Measurements from ENCODE around the gene PUS7L.
"Not testable (repeated sequence)": the region's sequence is repeated elsewhere in the genome, so short reads cannot be mapped to it uniquely, and the experiment has no call there.

Gene PUS7L, protein sequence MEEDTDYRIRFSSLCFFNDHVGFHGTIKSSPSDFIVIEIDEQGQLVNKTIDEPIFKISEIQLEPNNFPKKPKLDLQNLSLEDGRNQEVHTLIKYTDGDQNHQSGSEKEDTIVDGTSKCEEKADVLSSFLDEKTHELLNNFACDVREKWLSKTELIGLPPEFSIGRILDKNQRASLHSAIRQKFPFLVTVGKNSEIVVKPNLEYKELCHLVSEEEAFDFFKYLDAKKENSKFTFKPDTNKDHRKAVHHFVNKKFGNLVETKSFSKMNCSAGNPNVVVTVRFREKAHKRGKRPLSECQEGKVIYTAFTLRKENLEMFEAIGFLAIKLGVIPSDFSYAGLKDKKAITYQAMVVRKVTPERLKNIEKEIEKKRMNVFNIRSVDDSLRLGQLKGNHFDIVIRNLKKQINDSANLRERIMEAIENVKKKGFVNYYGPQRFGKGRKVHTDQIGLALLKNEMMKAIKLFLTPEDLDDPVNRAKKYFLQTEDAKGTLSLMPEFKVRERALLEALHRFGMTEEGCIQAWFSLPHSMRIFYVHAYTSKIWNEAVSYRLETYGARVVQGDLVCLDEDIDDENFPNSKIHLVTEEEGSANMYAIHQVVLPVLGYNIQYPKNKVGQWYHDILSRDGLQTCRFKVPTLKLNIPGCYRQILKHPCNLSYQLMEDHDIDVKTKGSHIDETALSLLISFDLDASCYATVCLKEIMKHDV

DNA sequence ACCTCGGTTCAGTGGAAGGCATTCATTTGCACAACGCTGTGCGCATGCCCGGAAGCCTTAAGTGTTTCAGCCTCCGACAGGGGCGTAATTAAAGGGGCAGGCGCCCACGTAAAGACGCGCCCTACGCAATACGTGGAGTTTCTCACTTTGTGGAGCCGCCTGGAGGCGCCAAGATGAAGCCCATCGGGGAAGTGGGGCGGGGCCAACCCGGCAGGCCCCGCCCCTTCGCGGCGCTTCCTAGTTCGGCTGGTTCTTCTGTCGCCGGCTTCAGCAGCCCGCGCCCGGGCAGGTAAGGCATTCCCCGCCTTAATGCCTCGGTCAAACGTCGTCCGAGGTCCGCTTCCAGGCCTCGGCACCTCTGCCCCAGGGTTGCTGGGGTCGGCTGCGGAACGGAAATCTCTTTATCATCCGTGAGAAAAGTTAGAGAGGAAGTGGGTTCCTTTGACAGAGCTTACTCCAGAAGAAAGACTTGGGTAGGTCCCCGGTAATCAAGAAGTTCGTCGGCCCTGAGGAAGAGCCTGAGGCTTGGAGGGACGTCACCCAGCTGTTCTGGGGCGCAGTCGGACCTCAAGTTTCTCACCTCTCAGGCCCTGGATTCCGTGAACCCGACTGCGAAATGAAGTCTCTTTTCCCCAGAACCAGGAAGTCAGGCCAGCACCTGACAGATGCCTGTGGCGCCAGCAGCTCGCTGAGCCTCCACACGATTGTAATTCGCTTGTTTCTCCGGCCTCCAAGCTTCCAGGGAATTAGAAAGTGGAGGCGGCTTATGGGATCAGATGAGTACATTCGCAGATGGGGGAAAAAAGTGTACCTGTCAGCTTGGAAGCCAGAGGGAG is at the start of gene PUS7L, which contains the start of gene IRAK4:
Gene PUS7L (minus strand): TSS at position 63 of the 836 bp plus-strand sequence. CDS start 3,545 bp downstream, outside the sequence.
Gene IRAK4 (plus strand): TSS at position 224 of the 836 bp plus-strand sequence. CDS start 9,161 bp downstream, outside the sequence.
- peak; percentile 74 for DNase-seq (ENCODE audit: low spot score)

DNA sequence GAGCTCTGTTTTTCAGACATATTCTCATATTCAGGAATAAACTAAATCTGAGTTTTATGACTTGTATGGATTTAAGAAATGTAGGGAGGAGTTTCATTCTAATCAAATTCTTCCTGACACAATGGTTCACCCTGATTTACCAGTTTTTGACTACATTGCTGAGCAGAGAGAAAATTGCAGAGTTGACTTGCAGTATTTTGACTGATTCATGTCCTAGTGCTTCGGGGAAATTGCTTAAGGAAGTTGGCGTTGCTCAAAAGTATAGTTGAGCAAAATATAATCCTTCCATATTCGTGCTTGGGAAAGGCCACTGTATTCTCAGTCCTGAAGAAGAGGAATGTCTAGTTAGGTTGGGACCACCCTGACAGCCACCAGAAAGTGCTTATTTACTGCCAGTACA is 48.8 kb upstream of the PUS7L start:
- DNase-seq (ENCODE audit: low spot score) = no peak

DNA sequence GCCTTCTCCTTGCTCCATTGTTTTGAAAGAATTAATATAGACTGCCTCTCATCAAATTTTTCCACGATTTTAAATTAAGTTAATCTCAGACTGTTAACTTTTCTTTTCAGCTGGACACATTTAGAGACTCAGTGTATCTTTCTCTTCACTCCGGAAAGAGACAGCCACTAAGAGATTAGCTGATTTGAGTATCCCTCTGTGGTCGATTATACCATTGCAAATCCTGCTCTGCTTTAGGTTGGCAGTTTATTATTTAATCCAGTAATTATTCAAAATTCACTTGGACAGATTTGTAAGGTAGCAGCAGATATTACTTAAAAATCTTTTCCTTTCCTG is 48.1 kb upstream of the PUS7L start:
- DNase-seq (ENCODE audit: low spot score) = no peak

DNA sequence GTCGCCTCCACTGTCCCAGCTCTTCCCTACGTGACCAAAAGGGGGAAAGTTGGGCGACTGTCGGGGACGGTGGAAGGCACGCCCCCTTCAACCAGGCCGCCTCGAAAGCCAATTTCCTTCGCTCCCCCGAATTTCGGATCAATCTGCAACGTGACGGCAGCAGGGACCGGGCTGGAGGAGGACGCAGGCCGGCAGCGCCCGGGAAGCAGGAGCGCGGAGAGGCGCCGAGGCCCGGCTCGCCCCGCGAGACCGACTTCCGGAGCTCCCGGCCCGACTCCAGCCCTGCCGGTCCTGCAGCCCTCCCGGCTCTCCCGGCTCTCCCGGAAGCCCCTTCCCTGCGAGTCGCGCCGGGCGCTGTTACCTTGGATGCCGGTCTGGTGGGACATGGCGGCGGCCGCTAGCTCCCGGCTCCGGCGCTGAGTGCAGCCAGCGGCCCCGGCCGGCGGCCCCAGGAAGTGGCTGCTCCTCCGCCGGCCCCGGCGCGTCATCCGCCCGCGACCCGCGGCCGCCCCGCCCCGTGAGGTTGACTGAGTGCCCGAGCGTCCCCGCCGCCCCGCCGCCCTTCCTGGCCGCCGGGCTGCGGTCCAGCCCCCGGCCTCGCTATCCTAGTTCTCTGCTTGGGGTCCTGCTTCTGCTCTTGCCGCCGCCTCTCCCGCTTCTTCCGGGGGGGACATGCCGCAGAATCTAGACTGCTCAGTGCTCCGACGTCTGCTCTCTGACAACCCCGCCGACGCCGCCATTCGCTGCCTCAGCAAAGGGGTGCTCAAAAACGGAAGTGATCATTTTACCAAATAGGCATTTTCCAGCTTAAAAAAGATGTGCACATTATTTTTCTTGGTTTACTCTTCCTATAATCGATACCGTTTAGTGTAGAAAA is 47.5 kb upstream of the PUS7L start, which contains the start of gene TWF1:
Gene TWF1 (minus strand): TSS at position 458 of the 877 bp plus-strand sequence. CDS start 72 bp downstream, at position 386.
- DNase-seq (ENCODE audit: low spot score) = peak; percentile 65

DNA sequence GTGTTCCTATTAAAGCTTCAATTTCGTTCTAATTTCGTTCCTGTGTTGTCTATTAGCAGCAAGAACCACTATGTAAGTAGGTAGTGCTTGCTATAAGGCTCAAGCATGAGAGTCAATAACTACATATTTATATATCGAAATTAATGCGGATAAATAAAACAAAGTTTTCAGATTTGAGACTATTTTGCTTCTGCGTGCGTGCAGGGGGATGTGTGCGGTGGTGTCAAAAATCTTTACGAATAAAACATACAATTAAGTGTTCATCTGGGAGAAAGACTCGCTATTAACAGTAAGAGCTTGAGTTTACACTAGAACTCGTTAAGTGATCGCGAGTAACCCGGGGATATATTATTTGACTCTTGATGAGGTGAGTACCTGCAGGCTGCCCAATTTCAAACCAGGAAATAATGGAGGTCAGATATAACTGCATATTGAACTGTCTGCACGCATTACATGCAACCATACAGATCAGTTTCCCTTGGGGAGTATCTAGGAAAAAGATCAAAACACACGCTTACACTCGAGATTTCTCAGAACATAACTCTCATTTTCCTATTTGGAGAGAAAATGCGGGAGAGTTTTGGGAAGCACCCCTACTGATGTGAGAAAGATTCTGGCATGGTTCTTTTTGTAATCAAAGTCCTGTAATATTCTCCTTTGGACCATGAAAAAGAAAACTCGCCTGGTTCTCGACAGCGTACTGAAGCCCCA is 46.7 kb upstream of the PUS7L start:
- DNase-seq (ENCODE audit: low spot score) = peak; percentile 19

DNA sequence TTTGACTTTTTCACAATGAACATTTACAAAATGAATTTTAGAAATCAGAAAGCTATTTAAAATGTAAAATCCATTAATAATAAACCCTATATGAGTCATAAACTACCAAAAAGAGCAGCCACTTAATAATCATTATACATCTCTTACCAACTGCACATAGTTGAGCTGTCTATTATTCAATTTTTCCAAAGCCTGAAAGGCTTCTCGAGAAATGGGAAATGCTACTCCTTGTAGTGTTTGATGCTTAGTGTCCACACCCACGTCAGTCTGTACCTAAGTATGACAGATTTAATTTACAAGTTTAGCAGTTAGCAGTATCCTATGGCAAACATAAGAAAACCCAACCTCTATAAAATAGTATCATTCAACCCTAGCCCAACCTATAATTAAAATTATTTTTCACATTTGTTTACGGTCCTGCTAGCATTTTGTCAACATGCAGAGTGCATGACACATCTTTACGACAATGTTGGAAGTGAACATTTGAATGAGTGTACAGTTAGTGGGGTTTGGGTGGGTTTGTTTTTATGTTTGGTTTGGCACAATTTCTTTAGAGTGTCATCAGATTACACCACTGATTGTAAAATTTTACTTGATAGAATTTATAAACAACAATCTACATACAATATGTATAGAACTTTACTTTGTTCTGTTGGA is 39.1 kb upstream of the PUS7L start:
- DNase-seq (ENCODE audit: low spot score) = no peak

DNA sequence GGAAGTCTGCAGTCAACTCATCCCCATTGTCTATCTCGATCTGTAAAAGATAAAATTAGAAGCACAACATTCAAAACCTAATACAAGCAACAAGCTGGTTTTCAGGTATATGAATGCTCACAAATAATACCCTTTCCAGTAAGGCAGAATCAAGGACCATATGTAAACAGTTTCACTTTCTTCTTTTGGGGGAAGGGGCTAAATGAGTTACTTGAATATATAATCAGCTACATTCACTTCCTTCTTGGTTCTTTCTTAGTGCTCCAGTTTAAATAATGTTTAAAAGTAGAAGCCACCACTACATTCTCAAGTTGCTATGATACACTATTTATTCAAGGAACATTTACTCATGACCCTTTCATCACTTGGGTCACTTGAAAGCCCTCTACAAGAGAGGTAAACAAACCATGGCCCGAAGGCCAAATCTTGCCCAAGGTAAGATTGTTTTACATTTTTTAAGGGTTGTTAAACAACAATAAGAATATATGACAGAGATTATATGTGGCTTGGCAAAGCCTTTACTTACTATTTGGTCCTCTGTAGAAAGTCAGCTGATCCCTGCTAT is 37.2 kb upstream of the PUS7L start:
- DNase-seq (ENCODE audit: low spot score) = peak; percentile 23

DNA sequence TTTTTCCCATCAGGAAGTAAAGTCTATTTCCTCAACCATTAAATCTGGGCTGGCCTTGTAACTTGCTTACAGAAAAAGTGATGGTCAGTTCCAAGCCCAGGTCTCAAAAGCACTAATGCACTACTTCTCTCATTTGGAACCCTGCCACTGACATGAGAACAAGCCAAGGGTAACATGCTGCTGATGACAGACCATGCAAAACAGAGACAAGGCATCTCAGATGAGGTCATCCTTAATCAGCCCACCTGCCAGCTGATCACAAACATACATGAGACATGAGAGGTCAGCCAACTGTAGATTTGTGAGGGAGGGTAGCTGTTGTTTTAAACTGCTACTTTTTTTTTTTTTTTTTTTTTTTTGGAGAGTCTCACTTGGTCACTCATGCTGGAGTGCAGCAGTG is 31.4 kb upstream of the PUS7L start:
- DNase-seq (ENCODE audit: low spot score) = no peak

DNA sequence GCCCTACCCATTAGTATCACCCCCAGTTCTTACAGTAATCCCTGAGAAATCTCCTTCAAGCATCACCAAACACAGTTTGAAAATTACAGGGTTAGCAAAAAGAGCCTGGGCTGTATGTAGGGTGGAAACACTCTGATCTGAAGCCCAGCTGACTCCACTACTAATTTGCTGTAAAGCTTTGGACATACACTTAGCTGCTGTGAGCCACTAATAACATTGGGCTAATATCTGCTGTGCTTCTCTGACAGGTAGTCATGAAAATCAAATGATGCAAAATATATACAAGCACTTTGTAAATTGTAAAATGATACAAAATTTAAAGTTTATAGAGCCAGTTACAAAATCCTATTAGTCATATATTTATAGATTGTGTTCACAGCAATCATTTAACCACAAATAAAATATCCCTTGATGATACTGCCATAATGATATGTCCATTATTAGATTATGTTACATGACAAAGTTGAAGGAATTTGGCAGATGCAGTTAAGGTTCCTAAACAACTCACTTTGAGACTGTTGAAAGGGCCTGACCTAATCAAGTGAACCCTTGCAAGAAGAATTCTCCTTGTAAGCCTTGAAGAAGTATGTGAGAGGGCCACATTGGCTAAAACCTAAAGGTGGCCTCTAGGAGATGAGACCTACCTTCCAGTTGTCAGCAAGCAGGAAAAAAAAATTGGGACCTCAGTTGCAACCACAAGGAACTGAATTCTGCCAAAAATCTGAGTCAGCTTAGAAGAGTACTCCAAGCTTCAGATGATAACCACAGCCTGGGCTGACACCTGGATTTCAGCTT is 28.5 kb upstream of the PUS7L start:
- DNase-seq (ENCODE audit: low spot score) = no peak

DNA sequence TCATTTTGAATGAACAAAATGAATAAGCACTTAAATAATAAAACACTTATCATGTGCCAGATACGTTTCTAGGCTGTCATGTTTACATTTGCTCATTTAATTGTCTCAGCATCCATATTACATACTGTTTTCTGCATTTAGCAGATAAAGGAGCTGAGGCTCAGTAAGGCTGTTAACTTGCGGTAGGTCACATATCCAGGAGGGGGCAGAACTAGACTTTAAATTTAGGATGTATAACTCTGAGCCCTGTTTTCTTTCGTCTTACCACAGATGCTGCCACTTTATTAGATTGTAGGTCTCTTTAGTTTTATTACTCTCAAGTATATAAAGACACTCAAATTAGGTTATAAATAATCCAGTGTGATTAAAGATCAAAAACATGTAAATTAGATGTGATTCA is 17.9 kb upstream of the PUS7L start:
- peak; percentile 32 for DNase-seq (ENCODE audit: low spot score)

DNA sequence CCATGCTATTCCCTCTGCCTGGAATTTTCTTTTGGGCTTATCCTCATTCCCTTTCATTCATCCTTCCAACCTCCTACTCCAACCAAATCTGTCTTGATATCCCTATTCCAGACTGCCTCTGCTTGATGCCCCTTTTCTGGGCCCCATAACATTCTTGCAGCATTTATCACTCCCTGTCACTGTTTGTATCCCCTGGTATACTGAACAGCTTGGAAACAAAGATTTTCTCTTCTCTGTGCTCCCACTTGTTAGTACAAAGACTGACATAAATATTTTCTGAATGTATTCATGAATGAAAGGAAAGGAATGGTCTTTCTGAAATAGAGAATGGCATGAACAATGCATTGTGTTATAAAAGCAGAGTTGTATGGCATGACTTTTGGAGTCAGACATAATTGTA is 7.7 kb upstream of the PUS7L start:
- DNase-seq (ENCODE audit: low spot score) = no peak

DNA sequence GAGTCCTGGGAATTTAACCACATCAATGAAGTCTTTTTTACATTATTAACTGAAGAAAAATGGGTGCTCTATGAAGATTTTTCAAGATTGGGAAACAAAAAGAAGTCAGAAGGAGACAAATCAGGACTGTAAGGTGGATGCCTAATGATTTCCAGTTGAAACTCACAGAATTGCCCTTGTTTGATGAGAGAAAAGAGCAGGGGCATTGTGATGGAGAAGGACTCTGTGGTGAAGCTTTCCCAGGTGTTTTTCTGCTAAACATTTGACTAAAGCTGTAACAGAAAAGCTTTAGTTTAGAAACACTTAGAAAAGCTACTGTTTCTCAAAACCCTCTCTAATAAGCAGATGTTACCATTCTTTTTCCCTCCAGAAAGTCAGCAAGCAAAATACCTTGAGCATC is 5.9 kb upstream of the PUS7L start:
- DNase-seq (ENCODE audit: low spot score) = no peak

DNA sequence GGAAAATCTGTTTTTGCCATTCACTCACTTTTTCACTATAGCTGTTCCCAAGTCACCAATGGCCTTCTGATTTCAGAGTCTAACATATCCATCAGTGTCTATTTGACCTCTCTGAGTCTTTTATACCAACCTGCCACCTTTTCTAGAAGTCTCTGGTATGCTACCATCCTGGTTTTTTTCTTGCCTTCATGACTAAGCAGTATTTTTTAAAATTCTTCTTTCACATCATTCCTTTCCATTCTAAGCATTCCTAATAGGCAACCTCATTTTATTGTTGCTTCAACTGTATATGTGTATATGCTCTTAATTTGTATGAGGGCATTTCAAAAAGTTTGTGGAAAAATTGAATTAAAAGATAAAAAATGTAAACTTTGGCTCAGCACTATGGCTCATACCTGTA is 5.2 kb upstream of the PUS7L start:
- no peak for DNase-seq (ENCODE audit: low spot score)

DNA sequence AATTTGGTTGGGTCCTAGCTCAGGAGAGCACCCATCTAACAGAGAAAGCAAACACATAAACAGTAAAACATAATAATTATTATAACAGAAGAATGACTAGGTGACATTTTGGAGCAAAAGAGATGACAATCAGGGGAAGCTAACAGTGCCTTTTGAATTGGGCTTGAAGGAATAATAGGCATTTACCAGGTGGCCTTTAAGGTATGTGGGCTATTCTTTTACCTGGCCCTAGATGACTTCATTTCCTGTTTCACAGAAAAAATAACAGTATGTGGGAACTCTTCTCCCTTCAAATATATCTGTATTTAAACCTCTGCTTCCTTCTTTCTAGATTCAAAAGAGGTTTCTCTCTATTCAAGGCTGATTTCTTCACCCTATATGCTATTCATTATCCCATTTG is 4.0 kb upstream of the PUS7L start:
- no peak for DNase-seq (ENCODE audit: low spot score)

DNA sequence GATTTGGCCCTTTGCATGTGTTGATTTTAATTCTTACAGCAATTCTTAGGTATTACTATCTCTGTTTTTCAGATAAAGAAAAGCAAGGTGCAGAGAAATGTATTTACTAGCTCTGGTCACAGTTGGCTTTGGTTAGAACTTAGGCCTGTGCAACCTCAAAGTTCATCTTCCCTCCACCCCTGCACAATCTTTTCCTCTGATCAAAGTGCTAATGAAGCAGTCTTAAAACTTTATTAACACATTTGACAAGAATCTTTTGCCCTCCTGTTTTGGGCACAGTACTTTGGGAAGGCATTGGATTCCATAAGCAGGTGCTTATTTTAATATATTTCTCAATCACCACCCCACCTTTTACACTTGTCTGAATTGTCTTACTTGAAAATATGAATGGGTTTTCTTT is 2.9 kb upstream of the PUS7L start:
- no peak for DNase-seq (ENCODE audit: low spot score)

DNA sequence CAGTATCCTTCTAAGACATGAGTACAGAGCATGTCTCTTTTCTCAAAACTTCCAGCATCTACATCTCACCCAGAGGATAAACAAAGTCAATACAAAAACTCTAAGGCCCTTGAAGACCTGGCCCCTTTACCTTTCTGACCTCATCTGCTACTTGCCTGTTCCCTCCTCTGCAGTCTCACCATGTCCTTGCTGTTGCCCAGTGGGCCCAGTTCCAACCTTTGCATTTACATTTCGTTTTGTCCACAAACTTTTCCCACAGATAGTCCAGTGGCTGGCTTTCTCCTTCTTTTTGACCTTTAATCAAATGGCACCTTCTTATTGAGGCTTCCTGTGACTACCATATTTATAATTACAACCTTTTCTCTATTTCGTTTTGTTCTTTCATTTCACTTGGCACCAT is 1.8 kb upstream of the PUS7L start:
- no peak for DNase-seq (ENCODE audit: low spot score)

DNA sequence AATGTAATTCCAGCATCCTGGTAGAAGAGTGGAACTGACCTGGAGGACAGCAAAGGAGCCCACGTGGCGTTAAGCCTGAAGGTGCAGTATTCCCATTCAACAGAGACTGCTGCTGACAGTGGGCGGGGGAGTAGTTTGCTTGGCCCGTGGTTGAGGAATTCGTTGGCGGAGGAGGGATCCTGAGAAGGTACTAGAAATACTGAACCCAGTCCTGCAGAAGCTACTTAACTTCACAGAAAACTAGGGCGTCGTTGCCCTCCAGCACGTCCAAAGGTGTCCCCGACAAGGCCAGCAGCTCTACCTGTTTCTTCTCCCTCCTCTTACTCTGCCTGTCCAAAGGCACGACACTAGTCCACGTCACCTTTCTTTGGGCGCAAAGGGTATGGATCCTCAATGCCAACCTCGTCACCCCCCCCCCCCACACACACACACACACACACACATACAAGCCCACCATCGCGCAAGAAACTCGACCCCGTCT is 303 bp downstream of the PUS7L start:
- peak; percentile 45 for DNase-seq (ENCODE audit: low spot score)

DNA sequence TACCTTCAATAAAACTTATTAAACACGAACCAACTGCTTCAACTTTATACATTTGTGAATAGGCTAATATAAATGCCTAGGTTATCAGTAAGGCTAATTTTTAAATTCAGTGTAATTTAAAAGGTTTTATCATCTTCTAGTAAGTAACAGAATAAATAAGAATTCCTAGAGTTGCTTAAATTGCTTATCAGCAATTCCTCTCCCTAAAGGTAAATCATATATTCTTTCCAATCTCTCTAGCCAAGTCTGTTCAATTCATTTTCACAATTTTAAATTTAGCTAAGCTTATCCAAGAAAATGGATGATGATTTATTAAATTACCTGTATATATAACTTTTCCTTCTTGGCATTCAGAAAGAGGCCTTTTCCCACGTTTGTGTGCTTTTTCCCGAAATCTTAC is 4.6 kb downstream of the PUS7L start:
- no peak for DNase-seq (ENCODE audit: low spot score)

DNA sequence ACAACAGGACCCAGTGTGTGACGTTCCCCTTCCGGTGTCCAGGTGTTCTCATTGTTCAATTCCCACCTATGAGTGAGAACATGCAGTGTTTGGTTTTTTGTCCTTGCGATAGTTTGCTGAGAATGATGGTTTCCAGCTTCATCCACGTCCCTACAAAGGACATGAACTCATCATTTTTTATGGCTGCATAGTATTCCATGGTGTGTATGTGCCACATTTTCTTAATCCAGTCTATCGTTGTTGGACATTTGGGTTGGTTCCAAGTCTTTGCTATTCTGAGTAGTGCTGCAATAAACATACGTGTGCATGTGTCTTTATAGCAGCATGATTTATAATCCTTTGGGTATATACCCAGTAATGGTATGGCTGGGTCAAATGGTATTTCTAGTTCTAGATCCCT is 7.2 kb downstream of the PUS7L start:
- not testable (repeated sequence) for DNase-seq (ENCODE audit: low spot score)

Measured in HuH-7.5 (cell line).